ENCODE results near the gene AUTS2.

GRCh38 chr7:70371652-70372051 lies 773.4 kb downstream of the AUTS2 start:
- TF ChIP-seq CTCF (IDR thresholded peaks at IDR 0.05) (no peak), ATF2 (CRISPR knock-in tag; IDR thresholded peaks at IDR 0.05; ENCODE audit: borderline replicate concordance, low read depth) (no peak), USF2 (CRISPR knock-in tag; IDR thresholded peaks at IDR 0.05) (no peak), MAX (CRISPR knock-in tag; IDR thresholded peaks at IDR 0.05) (no peak), AFF4 (CRISPR knock-in tag; IDR thresholded peaks at IDR 0.05; ENCODE audit: borderline replicate concordance) (no peak), NR2C2 (CRISPR knock-in tag; IDR thresholded peaks at IDR 0.05) (no peak), EMX1 (CRISPR knock-in tag; IDR thresholded peaks at IDR 0.05) (no peak), MLX (CRISPR knock-in tag; IDR thresholded peaks at IDR 0.05) (no peak), ZNF219 (CRISPR knock-in tag; IDR thresholded peaks at IDR 0.05; ENCODE audit: borderline replicate concordance) (no peak), ZNF232 (CRISPR knock-in tag; IDR thresholded peaks at IDR 0.05) (no peak), GTF2I (CRISPR knock-in tag; conservative IDR thresholded peaks at IDR 0.05) (no peak), ZNF512 (CRISPR knock-in tag; IDR thresholded peaks at IDR 0.05; ENCODE audit: borderline replicate concordance) (no peak)
